IMR-90 (cell line): ENCODE results near the gene TENT5C. TPM values are rescaled to one million over a fixed set of nuclear protein-coding genes. Genes with fewer than 3 reads are reported as not detected.

Experiments
- ATAC-seq: fragments of 200-7000 bp; cut with Tn5 transposase; 2 replicates; pipeline ENCODE4 v1.9.1; 2020; ENCODE audit warnings: low read depth, mild to moderate bottlenecking, moderate library complexity
- BruUV-seq: library from RNA; stranded (reverse); fragments of 400-500 nt; replicated peaks from 2 replicates; lab custom pipeline; 2021; lab: Mats Ljungman, UMichigan
- CTCF ChIA-PET: fragments of 300-600 bp; formaldehyde crosslinking; extraction: SDS; loops from one replicate; lab custom pipeline; 2021; ENCODE audit warnings: antibody characterized with exemption; lab: Yijun Ruan, JAX
- POLR2A ChIA-PET: fragments of 300-600 bp; sonication (Branson Sonifier 250); formaldehyde crosslinking; loops from one replicate; lab custom pipeline; 2022; ENCODE audit warnings: antibody characterized with exemption; ENCODE audit not compliant: unreplicated experiment; lab: Charles Lee
- DNase-seq: peaks from one replicate; pipeline ENCODE4 v3.0.0; 2013
- H2AFZ ChIP-seq: replicated peaks from 2 replicates; pipeline ENCODE3; 2013; ENCODE audit warnings: low read length, mild to moderate bottlenecking; ENCODE audit not compliant: poor library complexity
- H2AK5ac ChIP-seq: 2 replicates; pipeline ENCODE4 v1.6.1; 2013; ENCODE audit warnings: low read depth, low read length, inconsistent platforms
- H2AK9ac ChIP-seq: replicated peaks from 2 replicates; pipeline ENCODE3; 2013; ENCODE audit warnings: mild to moderate bottlenecking, low read depth, low read length, moderate library complexity; ENCODE audit not compliant: poor library complexity
- H2BK120ac ChIP-seq: 2 replicates; pipeline ENCODE4 v1.6.1; 2013; ENCODE audit warnings: low read depth, low read length, inconsistent platforms
- H2BK15ac ChIP-seq: 3 replicates; pipeline ENCODE4 v1.6.1; 2013; ENCODE audit warnings: low read depth, low read length, inconsistent platforms
- H2BK20ac ChIP-seq: 2 replicates; pipeline ENCODE4 v1.6.1; 2013; ENCODE audit warnings: low read depth, mild to moderate bottlenecking, inconsistent platforms, low read length, moderate library complexity
- H2BK5ac ChIP-seq: 2 replicates; pipeline ENCODE4 v1.6.1; 2013; ENCODE audit warnings: mild to moderate bottlenecking, low read depth, low read length, inconsistent platforms; ENCODE audit not compliant: poor library complexity, severe bottlenecking
- H3K14ac ChIP-seq: replicated peaks from 2 replicates; pipeline ENCODE4 v1.6.1; 2013; ENCODE audit warnings: low read depth, low read length, inconsistent platforms
- H3K18ac ChIP-seq: 2 replicates; pipeline ENCODE4 v1.6.1; 2013; ENCODE audit warnings: low read depth, low read length, control low read depth
- H3K23ac ChIP-seq: 2 replicates; pipeline ENCODE4 v1.6.1; 2013; ENCODE audit warnings: low read depth, low read length, inconsistent platforms
- H3K27ac ChIP-seq: 2 replicates; pipeline ENCODE4 v1.5.1; 2013; ENCODE audit warnings: mild to moderate bottlenecking, control low read depth, low read length; ENCODE audit not compliant: insufficient read depth
- H3K27me3 ChIP-seq: 2 replicates; pipeline ENCODE4 v1.6.1; 2013; ENCODE audit warnings: low read length; ENCODE audit not compliant: control insufficient read depth, insufficient read depth
- H3K36me3 ChIP-seq: 2 replicates; pipeline ENCODE4 v1.6.1; 2013; ENCODE audit warnings: low read length, mixed read lengths; ENCODE audit not compliant: control insufficient read depth, insufficient read depth
- H3K4ac ChIP-seq: 2 replicates; pipeline ENCODE4 v1.6.1; 2013; ENCODE audit warnings: low read depth, low read length, inconsistent platforms
- H3K4me1 ChIP-seq: 2 replicates; pipeline ENCODE4 v1.6.1; 2013; ENCODE audit warnings: low read length, mixed read lengths; ENCODE audit not compliant: control insufficient read depth, insufficient read depth
- H3K4me2 ChIP-seq: 2 replicates; pipeline ENCODE4 v1.6.1; 2013; ENCODE audit warnings: low read depth, mild to moderate bottlenecking, control low read depth, low read length, moderate library complexity
- H3K4me3 ChIP-seq: 2 replicates; pipeline ENCODE4 v1.5.1; 2013; ENCODE audit warnings: low read depth, mild to moderate bottlenecking, control low read depth, low read length, moderate library complexity; ENCODE audit not compliant: insufficient read depth
- H3K56ac ChIP-seq: 2 replicates; pipeline ENCODE4 v1.6.1; 2013; ENCODE audit warnings: low read length, inconsistent platforms; ENCODE audit not compliant: insufficient read depth; ENCODE audit errors: extremely low read depth
- H3K79me1 ChIP-seq, 2 experiments: 2 replicates each; pipeline ENCODE4 v1.6.1; 2013; ENCODE audit warnings: low read length in 2 of 2, inconsistent platforms in 1 of 2, low read depth in 1 of 2
- H3K9ac ChIP-seq: 2 replicates; pipeline ENCODE4 v1.6.1; 2013; ENCODE audit warnings: low read depth, low read length, control low read depth
- H3K9me1 ChIP-seq: 2 replicates; pipeline ENCODE4 v1.6.1; 2013; ENCODE audit warnings: low read length, inconsistent platforms; ENCODE audit not compliant: insufficient read depth
- H3K9me3 ChIP-seq: 2 replicates; pipeline ENCODE4 v1.6.1; 2013; ENCODE audit warnings: low read length; ENCODE audit not compliant: control insufficient read depth, insufficient read depth
- H4K20me1 ChIP-seq: 2 replicates; pipeline ENCODE4 v1.6.1; 2013; ENCODE audit warnings: low read length, inconsistent platforms; ENCODE audit not compliant: insufficient read depth
- H4K5ac ChIP-seq: 2 replicates; pipeline ENCODE4 v1.6.1; 2013; ENCODE audit warnings: mild to moderate bottlenecking, low read depth, low read length, control low read depth
- H4K8ac ChIP-seq, 2 experiments: 2 replicates each; pipeline ENCODE4 v1.6.1; 2013; ENCODE audit warnings: low read depth in 2 of 2, low read length in 2 of 2, control low read depth in 1 of 2, inconsistent platforms in 1 of 2
- H4K91ac ChIP-seq: 2 replicates; pipeline ENCODE4 v1.6.1; 2013; ENCODE audit warnings: low read depth, low read length, inconsistent platforms; ENCODE audit not compliant: insufficient read depth
- BHLHE40 ChIP-seq: fragments of 150-350 bp; IDR thresholded peaks from 2 replicates; pipeline ENCODE4 v1.6.1; 2016; ENCODE audit warnings: mild to moderate bottlenecking, low read depth, low read length
- CEBPB ChIP-seq: IDR thresholded peaks from 2 replicates; pipeline ENCODE4 v1.6.1; 2012; ENCODE audit warnings: low read depth, low read length, improper control_type of control experiment
- CHD1 ChIP-seq: IDR thresholded peaks from 2 replicates; pipeline ENCODE4 v1.6.1; 2012; ENCODE audit warnings: low read depth, low read length, improper control_type of control experiment
- CTCF ChIP-seq: conservative IDR thresholded peaks from 2 replicates; pipeline ENCODE4 v1.5.1; 2012; ENCODE audit warnings: mild to moderate bottlenecking, low read depth, low read length, improper control_type of control experiment
- ELK1 ChIP-seq: fragments of 150-350 bp; IDR thresholded peaks from 2 replicates; pipeline ENCODE4 v1.6.1; 2016; ENCODE audit warnings: low read depth, mild to moderate bottlenecking, low read length, moderate library complexity, borderline replicate concordance
- FOS ChIP-seq: fragments of 150-350 bp; IDR thresholded peaks from 2 replicates; pipeline ENCODE4 v1.6.1; 2016; ENCODE audit warnings: low read depth, low read length
- MAFK ChIP-seq: IDR thresholded peaks from 2 replicates; pipeline ENCODE4 v1.6.1; 2012; ENCODE audit warnings: low read depth, low read length, improper control_type of control experiment
- MAZ ChIP-seq: IDR thresholded peaks from 2 replicates; pipeline ENCODE4 v1.6.1; 2012; ENCODE audit warnings: low read depth, mild to moderate bottlenecking, low read length, improper control_type of control experiment, moderate library complexity, borderline replicate concordance
- MXI1 ChIP-seq: IDR thresholded peaks from 2 replicates; pipeline ENCODE4 v1.6.1; 2012; ENCODE audit warnings: low read depth, mild to moderate bottlenecking, low read length, moderate library complexity, borderline replicate concordance
- NFE2L2 ChIP-seq: fragments of 150-350 bp; IDR thresholded peaks from 2 replicates; pipeline ENCODE4 v1.6.1; 2016; ENCODE audit warnings: low read depth, mild to moderate bottlenecking, low read length
- POLR2A ChIP-seq: IDR thresholded peaks from 2 replicates; pipeline ENCODE4 v1.6.1; 2012; ENCODE audit warnings: mild to moderate bottlenecking, low read depth, low read length
- RAD21 ChIP-seq: IDR thresholded peaks from 2 replicates; pipeline ENCODE4 v1.6.1; 2012; ENCODE audit warnings: low read length, improper control_type of control experiment
- RCOR1 ChIP-seq: IDR thresholded peaks from 2 replicates; pipeline ENCODE4 v1.6.1; 2012; ENCODE audit warnings: mild to moderate bottlenecking, low read length, improper control_type of control experiment; ENCODE audit not compliant: insufficient replicate concordance
- RFX5 ChIP-seq: IDR thresholded peaks from 2 replicates; pipeline ENCODE4 v1.8.0; 2012; ENCODE audit warnings: low read depth, mild to moderate bottlenecking, low read length, moderate library complexity
- SMC3 ChIP-seq: fragments of 150-350 bp; IDR thresholded peaks from 2 replicates; pipeline ENCODE4 v1.6.1; 2016; ENCODE audit warnings: low read depth, mild to moderate bottlenecking, antibody characterized with exemption, low read length, moderate library complexity
- USF2 ChIP-seq: fragments of 150-350 bp; IDR thresholded peaks from 2 replicates; pipeline ENCODE4 v1.6.1; 2017; ENCODE audit warnings: mild to moderate bottlenecking, antibody characterized with exemption, low read length, low read depth
- WGBS, 2 experiments: methylation state at CpG; one replicate each; pipeline versions ENCODE4 v1.1.5 to v1.1.7; 2013; ENCODE audit warnings: missing lambda C conversion rate in 2 of 2; ENCODE audit not compliant: insufficient read length in 1 of 2; ENCODE audit errors: extremely low coverage in 2 of 2; 5-methylcytosine and 5-hydroxymethylcytosine counted together
- dilution Hi-C: fragments of 300-500 bp; cut with HindIII; formaldehyde crosslinking; loops from one replicate; pipeline ENCODE4 v1.14.3; 2018; ENCODE audit warnings: low sequenced_read_pairs; ENCODE audit not compliant: unreplicated experiment
- in situ Hi-C: fragments of 300-500 bp; cut with MboI; formaldehyde crosslinking; loops from 3 replicates; pipeline ENCODE4 v1.14.3; 2019; ENCODE audit warnings: low sequenced_read_pairs, inconsistent platforms, mixed read lengths
- intact Hi-C: fragments of 100-400 bp; cut with micrococcal nuclease; formaldehyde crosslinking; loops from 2 replicates; pipeline ENCODE4 v1.10.0; 2022
- polyA plus RNA-seq, 3 experiments: library from polyadenylated mRNA; depleted of rRNA; stranded (reverse); fragments of >200 nt; gene quantifications; 2 replicates each; pipeline ENCODE4 v1.2.3, GENCODE V29; 2012; ENCODE audit warnings: low replicate concordance in 1 of 3
- total RNA-seq: library from RNA; depleted of rRNA; stranded (reverse); fragments of >200 nt; gene quantifications from 2 replicates; pipeline ENCODE4 v1.2.3, GENCODE V29; 2012

The TENT5C gene
- total and polyA plus RNA-seq, 2 of the 4 experiments (the other 2 are of a cell fraction) = 1.5 to 4.1 TPM

GRCh38 chr1:117586747-117587498 lies 18.9 kb upstream of the TENT5C start:
- Histone ChIP-seq H3K18ac (no peak overlapping the region), H2BK120ac (no peak overlapping the region), H3K27ac (no peak overlapping the region), H2BK5ac (no peak overlapping the region), H3K23ac (no peak overlapping the region), H3K14ac (no peak overlapping the region), H3K79me1 (no peaks in the 10 kb centered on the region), H3K27me3 (peaks cover 7% of the 10 kb centered on the region), H3K9me1 (no peaks in the 10 kb centered on the region), H2AK5ac (no peak overlapping the region), H2BK20ac (no peak overlapping the region), H2BK15ac (no peak overlapping the region), H2AFZ (no peak overlapping the region), H3K4me2 (no peak overlapping the region), H3K56ac (no peak overlapping the region), H4K91ac (no peak overlapping the region), H3K9me3 (no peaks in the 10 kb centered on the region), H3K36me3 (no peaks in the 10 kb centered on the region), H4K20me1 (no peaks in the 10 kb centered on the region), H3K9ac (no peak overlapping the region), H4K5ac (no peak overlapping the region), H2AK9ac (no peak overlapping the region), H4K8ac (no peak overlapping the region), H3K4me1 (no peaks in the 10 kb centered on the region), H3K4me3 (no peak overlapping the region), H3K4ac (no peak overlapping the region)
- DNase-seq = no peak
- no peak for ATAC-seq
- ChIA-PET POLR2A (no interaction called here), CTCF (interaction anchor here (1.1 kb wide), 1 partner anchor 172 kb away, joined by 10 read pairs; no protein-coding TSS in a partner anchor)
- intact Hi-C loops = no loop called here
- BruUV-seq = no TSS peak
- dilution Hi-C loops = no loop called here
- in situ Hi-C loops = no loop called here
- TF ChIP-seq CEBPB (no peak), RFX5 (no peak), CHD1 (no peak), USF2 (no peak), ELK1 (no peak), RCOR1 (no peak), MAZ (no peak), RAD21 (no peak), SMC3 (no peak), MXI1 (no peak), POLR2A (no peak), CTCF (no peak), BHLHE40 (no peak), MAFK (no peak), FOS (no peak), NFE2L2 (no peak)
- 73% methylated on average over 8 of the region's 13 CpGs; no CpG with 5 or more reads in 1 of the 2 experiments for WGBS, 2 experiments
